Activated T-helper 2 cell treated with anti-CD3 and anti-CD28 coated beads, Interferon-gamma antibody, Interleukin-2, Interleukin-4, amounts not matched to agents 10 μg/mL and 5 μg/mL and 100 μg/mL, durations not matched to agents 14 hours and 24 hours and 36 hours (primary cell): ENCODE data around the gene OR10G7. TPM values are rescaled to one million over a fixed set of nuclear protein-coding genes. Genes with fewer than 3 reads are reported as not detected.

Source experiments
- DNase-seq: peaks from one replicate; pipeline ENCODE4 v3.0.0; 2021; ENCODE audit warnings: low spot score
- H3K27ac Mint-ChIP-seq: one replicate; pipeline ENCODE4 v1.8.0; 2021; ENCODE audit warnings: mixed read lengths
- H3K27me3 Mint-ChIP-seq: one replicate; pipeline ENCODE4 v1.8.0; 2021; ENCODE audit warnings: low read depth, mixed read lengths
- H3K36me3 Mint-ChIP-seq: one replicate; pipeline ENCODE4 v1.8.0; 2021; ENCODE audit warnings: low read depth, mixed read lengths
- H3K4me1 Mint-ChIP-seq: one replicate; pipeline ENCODE4 v1.8.0; 2021; ENCODE audit warnings: low read depth, mixed read lengths
- H3K4me3 Mint-ChIP-seq: one replicate; pipeline ENCODE4 v1.8.0; 2021; ENCODE audit warnings: low read depth, mild to moderate bottlenecking, moderate library complexity, mixed read lengths
- H3K9me3 Mint-ChIP-seq: one replicate; pipeline ENCODE4 v1.8.0; 2021; ENCODE audit warnings: mixed read lengths
- intact Hi-C: fragments of 100-400 bp; cut with micrococcal nuclease; formaldehyde crosslinking; loops from one replicate; pipeline ENCODE4 v1.15.1; 2023
- total RNA-seq: library from RNA; stranded (reverse); gene quantifications from 2 replicates; pipeline ENCODE4 v1.2.3, GENCODE V29; 2022

OR10G7 gene
- total RNA-seq, result not detected in 2 replicates

GRCh38 chr11:124041254-124041653 is at the start of gene OR10G7:
Gene OR10G7 (minus strand): TSS chr11:124041325. CDS start chr11:124039001, 2,324 bp downstream.
- no peaks in the 10 kb centered on the region for H3K36me3 Mint-ChIP-seq
- DNase-seq, result no peak
- intact Hi-C loops, result no loop called here
- no peaks in the 10 kb centered on the region for H3K4me1 Mint-ChIP-seq
- no peaks in the 10 kb centered on the region for H3K27me3 Mint-ChIP-seq
- H3K27ac Mint-ChIP-seq, result no peak within 1 kb of the TSS
- no peak within 1 kb of the TSS for H3K4me3 Mint-ChIP-seq
- no peaks in the 10 kb centered on the region for H3K9me3 Mint-ChIP-seq

DNA sequence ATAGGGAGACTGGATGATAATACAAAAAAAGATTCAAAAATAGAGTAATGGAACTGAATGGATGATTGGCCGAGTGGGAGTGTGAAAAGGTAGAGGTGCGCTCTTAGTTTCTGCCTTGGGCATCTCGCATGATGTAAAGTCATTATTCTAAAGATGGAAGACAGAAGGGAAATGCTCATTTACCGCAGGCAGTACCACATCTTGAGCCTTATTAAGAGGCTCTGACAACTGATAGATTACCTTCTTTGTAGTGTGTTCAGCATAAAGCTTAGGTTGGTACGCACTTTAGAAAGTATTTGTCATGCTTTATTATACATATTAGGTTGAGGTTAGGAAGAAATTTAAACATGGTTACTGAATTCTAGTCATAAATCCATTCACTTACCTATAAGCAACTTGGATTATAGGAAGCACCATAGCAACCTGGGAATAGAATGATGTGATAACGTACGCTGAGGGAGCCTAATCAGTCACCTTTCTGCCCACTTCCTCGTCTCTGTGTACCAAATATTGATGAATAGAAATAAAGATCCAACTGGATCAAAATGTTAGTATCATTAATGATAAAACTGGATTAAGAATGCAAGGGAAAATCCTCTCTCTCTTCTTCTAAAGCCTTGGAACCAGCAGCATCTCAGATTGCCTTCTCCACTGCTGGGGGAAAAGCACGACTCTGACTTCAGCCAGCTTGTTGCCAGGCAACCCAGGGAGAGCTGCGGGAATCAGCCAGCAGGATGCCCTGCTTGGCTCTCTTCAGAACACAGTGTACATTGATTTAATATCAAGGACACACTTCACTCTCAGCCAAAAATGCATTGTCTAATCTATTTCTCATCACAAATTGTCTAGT is 45.1 kb upstream of the OR10G7 start:
- H3K9me3 Mint-ChIP-seq, result no peaks in the 10 kb centered on the region
- no peak overlapping the region for H3K4me3 Mint-ChIP-seq
- H3K27me3 Mint-ChIP-seq, result peaks cover 31% of the 10 kb centered on the region
- H3K27ac Mint-ChIP-seq, result no peak overlapping the region
- DNase-seq, result no peak
- no peaks in the 10 kb centered on the region for H3K4me1 Mint-ChIP-seq
- intact Hi-C loops, result no loop called here
- H3K36me3 Mint-ChIP-seq, result no peaks in the 10 kb centered on the region

DNA sequence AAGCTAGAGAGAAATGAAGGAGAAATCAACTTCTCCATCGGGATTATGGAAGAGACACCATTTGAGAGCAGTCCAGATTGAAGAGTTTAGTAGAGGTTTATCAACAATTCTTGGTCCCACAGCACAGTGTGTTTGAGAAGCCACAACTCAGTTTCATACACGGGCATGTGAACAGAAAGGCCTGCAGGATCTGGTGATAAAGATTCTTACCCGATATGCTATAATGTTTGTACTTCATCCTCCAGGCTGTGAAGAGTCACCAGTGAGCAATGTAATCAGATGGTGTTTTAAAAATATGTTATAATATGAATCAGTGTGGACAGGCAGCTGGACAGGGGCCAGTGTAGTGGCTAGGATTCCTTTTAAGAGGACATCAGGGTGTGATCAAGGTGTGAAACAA is 44.5 kb upstream of the OR10G7 start:
- no peak for DNase-seq
- H3K27ac Mint-ChIP-seq, result no peak overlapping the region
- intact Hi-C loops, result no loop called here
- H3K27me3 Mint-ChIP-seq, result peaks cover 27% of the 10 kb centered on the region
- H3K9me3 Mint-ChIP-seq, result no peaks in the 10 kb centered on the region
- H3K4me3 Mint-ChIP-seq, result no peak overlapping the region
- no peaks in the 10 kb centered on the region for H3K4me1 Mint-ChIP-seq
- no peaks in the 10 kb centered on the region for H3K36me3 Mint-ChIP-seq

DNA sequence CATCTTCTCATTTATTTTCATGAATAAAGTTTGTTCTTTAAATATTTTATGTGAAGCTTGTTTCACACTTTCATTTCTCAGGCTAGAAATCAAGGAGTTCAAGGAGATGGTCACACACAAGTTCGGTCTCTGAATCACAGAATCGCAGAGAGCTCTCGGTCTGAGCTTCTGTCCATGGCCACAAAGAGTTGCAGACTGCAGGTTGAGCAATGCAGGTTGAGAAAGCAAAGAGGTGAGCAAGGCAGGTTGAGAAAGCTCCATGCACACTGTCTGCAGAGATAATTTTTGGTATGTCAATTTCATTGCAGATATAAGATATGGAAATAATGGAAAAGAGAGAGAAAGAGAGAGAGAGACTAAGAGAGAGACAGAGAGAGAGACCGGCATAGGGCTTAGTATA is 41.2 kb upstream of the OR10G7 start:
- DNase-seq, result no peak
- H3K36me3 Mint-ChIP-seq, result no peaks in the 10 kb centered on the region
- no peak overlapping the region for H3K27ac Mint-ChIP-seq
- intact Hi-C loops, result no loop called here
- peaks cover 42% of the 10 kb centered on the region for H3K27me3 Mint-ChIP-seq
- H3K4me3 Mint-ChIP-seq, result no peak overlapping the region
- H3K9me3 Mint-ChIP-seq, result no peaks in the 10 kb centered on the region
- H3K4me1 Mint-ChIP-seq, result no peaks in the 10 kb centered on the region

GRCh38 chr11:124081483-124081882 is 40.4 kb upstream of the OR10G7 start:
- Mint-ChIP-seq H3K27me3 (peaks cover 44% of the 10 kb centered on the region), H3K4me3 (no peak overlapping the region), H3K9me3 (no peaks in the 10 kb centered on the region), H3K36me3 (no peaks in the 10 kb centered on the region), H3K27ac (no peak overlapping the region), H3K4me1 (no peaks in the 10 kb centered on the region)
- intact Hi-C loops, result no loop called here
- DNase-seq, result no peak

DNA sequence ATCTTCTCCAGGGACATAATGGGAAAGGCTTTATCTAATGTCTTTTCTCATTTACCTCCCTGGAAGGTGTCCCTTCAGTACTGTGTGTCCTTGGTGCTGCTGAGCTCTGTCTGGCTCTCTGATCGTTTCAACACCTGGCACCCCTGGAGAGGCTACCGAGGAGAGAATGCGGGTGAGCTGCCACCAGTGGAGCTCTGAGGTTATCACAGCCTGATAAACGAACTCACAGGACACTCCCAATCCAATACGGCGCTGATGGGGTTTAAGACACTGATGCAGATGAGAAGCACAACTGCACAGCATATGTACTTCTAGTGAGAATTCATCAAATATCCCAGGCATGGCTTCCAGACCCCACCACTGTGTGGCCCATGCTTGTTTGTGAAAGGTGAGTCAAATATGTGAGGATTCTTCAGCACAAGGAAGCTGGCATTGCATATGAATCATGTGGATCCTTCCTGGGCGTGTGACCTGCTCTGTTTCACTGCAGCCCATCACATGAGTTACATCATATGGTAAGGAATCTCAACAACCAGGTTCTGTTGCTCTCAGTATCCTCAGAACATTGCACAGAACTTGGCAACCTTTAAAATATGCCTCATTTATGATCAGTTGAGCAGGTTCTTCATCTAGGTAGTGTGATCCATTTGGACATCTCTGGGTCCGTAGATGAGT is 39.3 kb upstream of the OR10G7 start:
- no peaks in the 10 kb centered on the region for H3K9me3 Mint-ChIP-seq
- no peak overlapping the region for H3K4me3 Mint-ChIP-seq
- intact Hi-C loops, result no loop called here

DNA sequence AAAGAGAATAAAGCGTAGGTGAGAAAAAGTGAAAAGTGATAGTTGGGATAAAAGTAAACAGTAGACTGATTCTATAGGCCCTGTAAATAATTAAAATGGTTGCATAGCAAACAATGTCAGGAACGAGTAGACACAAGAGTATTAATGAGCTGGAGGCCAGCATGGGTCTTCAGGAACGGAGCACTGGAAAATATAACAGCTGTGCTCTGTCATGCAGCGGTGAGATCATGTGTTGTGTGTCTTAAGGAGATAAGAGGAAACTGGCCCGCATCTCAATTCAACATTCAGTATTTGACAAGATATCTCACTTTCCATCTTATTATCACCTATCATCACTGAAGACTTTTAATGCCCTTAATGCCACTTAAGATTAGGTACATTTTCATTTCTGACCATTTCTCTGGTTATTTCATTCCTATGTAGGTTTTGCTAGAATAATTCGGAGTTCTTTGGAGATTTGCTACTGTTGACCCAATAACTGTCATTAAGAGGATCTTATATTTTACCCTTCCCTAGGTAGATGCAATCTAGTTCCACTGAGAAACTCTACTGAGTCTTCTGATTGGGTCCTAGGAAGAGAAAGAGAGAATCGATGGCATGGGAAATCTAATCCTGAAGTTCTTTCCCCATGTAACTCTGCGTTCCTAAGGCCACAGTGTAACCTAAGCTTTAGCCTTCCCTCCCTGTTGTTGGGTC is 38.7 kb upstream of the OR10G7 start:
- intact Hi-C loops, result no loop called here
- H3K36me3 Mint-ChIP-seq, result no peaks in the 10 kb centered on the region
- no peak for DNase-seq
- no peak overlapping the region for H3K27ac Mint-ChIP-seq
- H3K4me1 Mint-ChIP-seq, result no peaks in the 10 kb centered on the region
- no peaks in the 10 kb centered on the region for H3K9me3 Mint-ChIP-seq
- no peak overlapping the region for H3K4me3 Mint-ChIP-seq
- H3K27me3 Mint-ChIP-seq, result peaks cover 49% of the 10 kb centered on the region

More for the DNA sequence above, 39.3 kb upstream of the OR10G7 start:
- Mint-ChIP-seq H3K27me3 (peaks cover 44% of the 10 kb centered on the region), H3K36me3 (no peaks in the 10 kb centered on the region), H3K4me1 (no peaks in the 10 kb centered on the region), H3K27ac (no peak overlapping the region)
- DNase-seq, result no peak

DNA sequence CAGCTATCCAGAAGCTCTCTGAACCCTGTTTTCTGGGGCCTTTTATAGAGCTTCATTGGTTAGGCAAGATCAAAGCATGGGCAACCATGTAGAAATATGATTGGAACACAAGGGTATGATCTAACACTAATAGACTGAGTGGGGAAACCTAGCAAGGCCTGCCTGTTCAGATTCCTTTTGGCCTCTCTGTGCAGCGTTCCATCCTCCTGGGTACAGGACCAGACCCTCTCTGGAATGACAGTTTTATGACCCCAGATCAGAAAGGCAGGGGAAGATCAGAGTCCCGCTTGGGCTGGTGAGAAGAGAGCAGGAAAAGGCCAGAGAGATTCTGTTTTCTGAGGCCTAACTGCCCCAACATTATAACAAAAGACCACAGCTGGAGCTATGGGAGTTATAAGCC is 37.5 kb upstream of the OR10G7 start:
- H3K9me3 Mint-ChIP-seq, result no peaks in the 10 kb centered on the region
- no peaks in the 10 kb centered on the region for H3K36me3 Mint-ChIP-seq
- intact Hi-C loops, result no loop called here
- H3K27ac Mint-ChIP-seq, result no peak overlapping the region
- no peaks in the 10 kb centered on the region for H3K4me1 Mint-ChIP-seq
- H3K27me3 Mint-ChIP-seq, result peaks cover 43% of the 10 kb centered on the region
- H3K4me3 Mint-ChIP-seq, result no peak overlapping the region
- no peak for DNase-seq

GRCh38 chr11:124077266-124077665 is 36.1 kb upstream of the OR10G7 start:
- no peaks in the 10 kb centered on the region for H3K36me3 Mint-ChIP-seq
- intact Hi-C loops, result no loop called here
- H3K27me3 Mint-ChIP-seq, result peaks cover 38% of the 10 kb centered on the region
- no peaks in the 10 kb centered on the region for H3K9me3 Mint-ChIP-seq
- H3K4me3 Mint-ChIP-seq, result no peak overlapping the region
- DNase-seq, result no peak
- no peak overlapping the region for H3K27ac Mint-ChIP-seq
- no peaks in the 10 kb centered on the region for H3K4me1 Mint-ChIP-seq

DNA sequence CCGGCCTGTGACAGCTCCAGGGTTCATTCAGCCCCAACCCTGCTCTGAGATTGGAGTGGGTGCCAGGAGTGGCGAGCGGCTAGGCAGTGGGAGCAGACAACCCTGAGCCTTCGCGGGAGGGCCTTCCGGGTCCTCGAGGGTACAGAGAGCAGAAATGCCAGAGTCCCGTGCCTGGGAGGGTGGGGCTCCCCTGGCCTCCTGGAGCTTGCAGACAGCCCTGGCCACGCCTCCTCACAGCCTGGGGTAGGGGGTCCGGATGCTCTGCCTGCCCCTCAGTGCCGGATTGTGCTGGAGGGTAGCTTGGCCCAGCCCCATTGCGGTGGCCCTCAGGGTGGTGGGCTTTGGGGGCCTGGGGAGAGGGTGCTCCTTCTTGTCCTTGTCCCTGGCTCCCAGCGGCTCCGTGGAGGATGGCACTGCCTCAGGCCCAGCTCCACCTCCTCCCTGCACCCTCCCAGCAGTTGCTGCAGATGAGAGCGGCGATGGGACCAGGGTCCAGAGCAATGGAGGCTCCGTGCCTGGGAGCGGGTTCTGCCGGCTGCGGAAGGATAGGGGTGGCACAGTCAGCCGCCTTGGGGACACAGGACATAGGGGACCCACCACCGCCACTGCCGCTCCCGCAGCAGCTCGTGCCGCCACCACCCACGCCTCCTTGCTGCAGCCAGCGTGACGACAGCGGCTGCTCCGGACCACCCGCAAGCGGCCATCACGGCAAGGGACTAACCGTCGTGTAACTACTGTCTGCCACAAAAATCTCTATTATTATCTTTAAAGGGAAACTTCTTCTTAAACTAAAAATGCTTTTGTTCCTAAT is 34.9 kb upstream of the OR10G7 start:
- no peak for DNase-seq
- H3K4me1 Mint-ChIP-seq, result peaks cover 3% of the 10 kb centered on the region

GRCh38 chr11:124075492-124075840 is 34.3 kb upstream of the OR10G7 start:
- H3K27ac Mint-ChIP-seq, result no peak overlapping the region
- peaks cover 33% of the 10 kb centered on the region for H3K27me3 Mint-ChIP-seq
- no peaks in the 10 kb centered on the region for H3K36me3 Mint-ChIP-seq
- H3K4me3 Mint-ChIP-seq, result no peak overlapping the region
- H3K4me1 Mint-ChIP-seq, result peaks cover 8% of the 10 kb centered on the region
- intact Hi-C loops, result no loop called here
- no peaks in the 10 kb centered on the region for H3K9me3 Mint-ChIP-seq
- DNase-seq, result no peak

More for the DNA sequence above, 34.9 kb upstream of the OR10G7 start:
- no peaks in the 10 kb centered on the region for H3K9me3 Mint-ChIP-seq
- H3K27ac Mint-ChIP-seq, result no peak overlapping the region
- H3K36me3 Mint-ChIP-seq, result no peaks in the 10 kb centered on the region
- peaks cover 33% of the 10 kb centered on the region for H3K27me3 Mint-ChIP-seq
- intact Hi-C loops, result no loop called here
- H3K4me3 Mint-ChIP-seq, result peak overlapping the region; percentile 21

DNA sequence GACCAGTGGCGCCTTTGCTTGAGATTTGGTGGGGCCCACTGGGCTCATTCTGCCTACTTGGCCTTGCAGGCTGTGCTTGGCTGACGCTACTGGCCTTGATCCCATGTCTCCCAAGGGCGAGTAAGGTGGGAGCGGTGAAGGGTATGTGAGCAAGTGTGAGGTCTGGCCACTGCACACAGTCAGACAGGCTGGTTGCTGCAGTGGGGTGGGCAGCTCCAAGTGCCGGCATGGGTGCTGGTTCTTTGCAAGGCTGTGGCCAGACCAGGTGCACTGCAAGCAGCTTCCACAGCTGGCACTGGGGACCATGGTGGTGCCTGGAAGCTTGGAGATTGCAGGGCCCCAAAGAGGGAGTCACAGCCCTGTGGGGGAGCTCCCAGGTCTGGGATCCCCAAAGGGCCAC is 33.4 kb upstream of the OR10G7 start:
- Mint-ChIP-seq H3K27ac (no peak overlapping the region), H3K27me3 (peaks cover 29% of the 10 kb centered on the region), H3K4me1 (peaks cover 15% of the 10 kb centered on the region), H3K4me3 (no peak overlapping the region), H3K36me3 (no peaks in the 10 kb centered on the region), H3K9me3 (no peaks in the 10 kb centered on the region)
- intact Hi-C loops, result no loop called here
- DNase-seq, result no peak
